Activated T-helper 1 cell treated with anti-CD3 and anti-CD28 coated beads, Interleukin-12 subunit alpha, Interleukin-12 subunit beta, Interleukin-2, Interleukin-4 antibody, amounts not matched to agents 30 ng/mL and 10 ng/mL and 1 ng/mL, durations not matched to agents 14 hours and 24 hours and 36 hours (primary cell): ENCODE measurements around the gene DIP2B. TPM values are rescaled to one million over a fixed set of nuclear protein-coding genes. Genes with fewer than 3 reads are reported as not detected.

Experiments
- DNase-seq: peaks from one replicate; pipeline ENCODE4 v3.0.0; 2021; ENCODE audit warnings: low spot score
- H3K27ac Mint-ChIP-seq: one replicate; pipeline ENCODE4 v1.8.0; 2021; ENCODE audit warnings: mild to moderate bottlenecking, mixed read lengths
- H3K27me3 Mint-ChIP-seq: one replicate; pipeline ENCODE4 v1.8.0; 2022; ENCODE audit warnings: mild to moderate bottlenecking, moderate library complexity, mixed read lengths; ENCODE audit not compliant: insufficient read depth
- H3K36me3 Mint-ChIP-seq: one replicate; pipeline ENCODE4 v1.8.0; 2021; ENCODE audit warnings: low read depth, mixed read lengths
- H3K4me1 Mint-ChIP-seq: one replicate; pipeline ENCODE4 v1.8.0; 2021; ENCODE audit warnings: low read depth, mixed read lengths
- H3K4me3 Mint-ChIP-seq: one replicate; pipeline ENCODE4 v1.8.0; 2021; ENCODE audit warnings: mild to moderate bottlenecking, moderate library complexity, mixed read lengths
- H3K9me3 Mint-ChIP-seq: one replicate; pipeline ENCODE4 v1.8.0; 2021; ENCODE audit warnings: mixed read lengths
- intact Hi-C: fragments of 100-400 bp; cut with micrococcal nuclease; formaldehyde crosslinking; loops from one replicate; pipeline ENCODE4 v1.15.1; 2024
- total RNA-seq: library from RNA; stranded (reverse); gene quantifications from 2 replicates; pipeline ENCODE4 v1.2.3, GENCODE V29; 2022

The DIP2B gene
- total RNA-seq, 1 donor from 2014 or later: 27.6 TPM

DNA sequence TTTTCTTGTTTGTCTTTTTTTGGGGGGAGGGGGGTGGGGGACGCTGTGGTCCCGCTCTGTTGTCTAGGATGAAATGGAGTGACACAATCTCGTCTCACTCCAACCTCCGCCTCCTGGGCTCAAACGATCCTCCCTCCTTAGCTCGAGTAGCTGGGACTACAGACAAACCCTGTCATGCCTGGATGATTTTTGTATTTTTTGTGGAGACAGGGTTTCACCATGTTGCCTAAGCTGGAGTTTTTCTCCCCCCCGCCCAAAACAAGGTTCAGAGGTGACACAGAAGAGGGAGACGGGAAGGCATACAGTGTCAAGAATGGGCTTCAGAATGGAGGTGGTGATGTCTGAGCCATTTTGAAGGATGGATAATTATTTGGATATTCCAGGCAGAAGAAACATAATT, 142.2 kb downstream of the DIP2B start:
- no peaks in the 10 kb centered on the region for H3K9me3 Mint-ChIP-seq
- no peaks in the 10 kb centered on the region for H3K27me3 Mint-ChIP-seq
- H3K4me1 Mint-ChIP-seq: peaks cover 9% of the 10 kb centered on the region
- no peak overlapping the region for H3K27ac Mint-ChIP-seq
- H3K36me3 Mint-ChIP-seq: peaks cover 4% of the 10 kb centered on the region
- no peak overlapping the region for H3K4me3 Mint-ChIP-seq
- intact Hi-C loops: no loop called here
- no peak for DNase-seq

GRCh38 chr12:50647479-50647878, 142.7 kb downstream of the DIP2B start:
- H3K27ac Mint-ChIP-seq: no peak overlapping the region
- no peaks in the 10 kb centered on the region for H3K27me3 Mint-ChIP-seq
- intact Hi-C loops: no loop called here
- H3K9me3 Mint-ChIP-seq: no peaks in the 10 kb centered on the region
- peaks cover 8% of the 10 kb centered on the region for H3K4me1 Mint-ChIP-seq
- H3K36me3 Mint-ChIP-seq: peaks cover 3% of the 10 kb centered on the region
- H3K4me3 Mint-ChIP-seq: no peak overlapping the region
- no peak for DNase-seq

DNA sequence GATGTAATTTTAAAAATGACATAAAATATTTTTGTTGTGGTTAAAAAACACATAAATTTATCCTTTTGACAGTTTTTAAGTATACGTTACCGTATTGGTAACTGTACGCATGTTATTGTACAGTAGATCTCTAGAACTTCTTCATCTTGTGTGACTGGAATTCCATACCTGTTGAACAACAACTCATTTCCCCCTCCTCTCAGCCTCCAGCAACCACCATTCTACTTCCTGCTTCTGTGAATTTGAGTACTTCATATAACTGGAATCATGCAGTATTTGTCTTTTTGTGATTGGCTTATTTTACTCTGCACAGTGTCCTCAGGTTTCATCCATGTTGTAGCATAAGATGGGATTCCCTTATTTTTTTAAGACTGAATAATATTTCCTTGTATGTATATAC, 145.5 kb downstream of the DIP2B start:
- peaks cover 8% of the 10 kb centered on the region for H3K4me1 Mint-ChIP-seq
- H3K27me3 Mint-ChIP-seq: no peaks in the 10 kb centered on the region
- no peak for DNase-seq
- intact Hi-C loops: no loop called here
- no peak overlapping the region for H3K27ac Mint-ChIP-seq
- H3K9me3 Mint-ChIP-seq: no peaks in the 10 kb centered on the region
- no peaks in the 10 kb centered on the region for H3K36me3 Mint-ChIP-seq
- no peak overlapping the region for H3K4me3 Mint-ChIP-seq

DNA sequence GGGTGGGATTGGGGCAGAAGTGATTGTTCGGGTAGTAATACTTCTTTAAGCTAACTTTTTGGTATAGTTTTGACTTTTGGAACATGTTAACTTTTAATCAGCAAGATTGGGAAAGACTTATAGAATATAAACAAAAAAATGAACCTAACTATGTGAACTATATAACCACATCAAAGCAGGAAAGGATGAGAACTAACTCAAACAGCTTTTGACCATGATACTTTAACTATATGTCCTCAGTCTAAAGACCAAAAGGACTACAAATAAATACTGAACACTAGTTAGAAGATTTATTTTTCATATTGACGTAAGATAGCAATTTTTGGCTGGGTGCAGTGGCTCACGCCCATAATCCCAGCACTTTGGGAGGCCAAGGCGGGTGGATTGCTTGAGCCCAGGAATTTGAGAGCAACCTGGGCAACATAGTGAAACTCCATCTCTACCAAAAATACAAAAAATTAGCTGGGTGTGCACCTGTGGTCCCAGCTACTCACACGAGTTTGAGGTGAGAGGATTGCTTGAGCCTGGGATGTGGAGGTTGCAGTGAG, 150.7 kb downstream of the DIP2B start:
- H3K4me3 Mint-ChIP-seq: no peak overlapping the region
- H3K27me3 Mint-ChIP-seq: no peaks in the 10 kb centered on the region
- H3K36me3 Mint-ChIP-seq: peaks cover 3% of the 10 kb centered on the region
- no peak overlapping the region for H3K27ac Mint-ChIP-seq
- no peaks in the 10 kb centered on the region for H3K4me1 Mint-ChIP-seq
- H3K9me3 Mint-ChIP-seq: no peaks in the 10 kb centered on the region
- DNase-seq: no peak
- intact Hi-C loops: no loop called here

DNA sequence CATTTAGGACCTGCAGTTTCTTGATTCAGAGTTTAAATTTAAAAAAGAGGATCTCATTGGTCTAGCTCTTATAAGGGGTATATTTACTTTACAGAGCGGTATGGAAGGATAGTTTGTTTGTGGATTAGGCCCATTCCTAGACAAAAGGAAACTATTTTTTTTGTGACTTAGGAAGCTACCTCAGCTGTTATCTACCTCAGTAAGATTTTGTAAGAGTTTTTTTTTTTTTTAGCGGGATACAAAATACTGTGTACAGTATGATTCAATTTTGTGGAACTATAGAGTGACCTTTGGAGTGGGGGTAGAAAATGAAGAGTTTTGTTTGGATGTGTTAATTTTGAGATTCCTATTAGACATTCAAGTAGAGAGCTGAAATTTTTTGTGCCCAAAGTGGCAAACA, 154.5 kb downstream of the DIP2B start:
- Mint-ChIP-seq H3K4me1 (no peaks in the 10 kb centered on the region), H3K36me3 (peaks cover 3% of the 10 kb centered on the region), H3K4me3 (no peak overlapping the region), H3K27me3 (no peaks in the 10 kb centered on the region), H3K27ac (no peak overlapping the region), H3K9me3 (no peaks in the 10 kb centered on the region)
- intact Hi-C loops: no loop called here
- no peak for DNase-seq

GRCh38 chr12:50659690-50660424, 155.1 kb downstream of the DIP2B start:
- Mint-ChIP-seq H3K36me3 (peaks cover 3% of the 10 kb centered on the region), H3K27ac (no peak overlapping the region), H3K27me3 (no peaks in the 10 kb centered on the region), H3K4me3 (no peak overlapping the region), H3K9me3 (no peaks in the 10 kb centered on the region), H3K4me1 (no peaks in the 10 kb centered on the region)
- intact Hi-C loops: no loop called here
- no peak for DNase-seq

DNA sequence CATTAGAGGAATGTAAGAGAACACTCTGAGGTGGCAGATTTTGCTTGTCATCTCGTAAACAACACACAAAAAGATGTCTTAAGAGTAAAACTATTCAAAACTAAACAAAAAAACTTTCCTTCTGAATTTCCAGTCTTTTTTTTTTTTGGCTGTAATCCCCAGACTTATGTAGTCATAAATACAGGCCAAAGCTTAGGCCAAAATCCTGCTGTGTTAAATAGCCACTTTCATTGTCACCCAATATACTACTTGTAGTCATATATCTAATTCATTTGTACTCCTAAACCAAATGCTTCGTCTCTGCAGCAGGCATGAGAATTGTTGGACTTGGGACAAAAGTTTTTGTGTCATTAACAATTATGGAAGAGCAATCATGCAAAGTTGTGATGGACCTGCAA, 155.6 kb downstream of the DIP2B start:
- Mint-ChIP-seq H3K36me3 (peaks cover 3% of the 10 kb centered on the region), H3K4me1 (no peaks in the 10 kb centered on the region), H3K27ac (no peak overlapping the region), H3K4me3 (no peak overlapping the region), H3K27me3 (no peaks in the 10 kb centered on the region), H3K9me3 (no peaks in the 10 kb centered on the region)
- no peak for DNase-seq
- intact Hi-C loops: no loop called here

DNA sequence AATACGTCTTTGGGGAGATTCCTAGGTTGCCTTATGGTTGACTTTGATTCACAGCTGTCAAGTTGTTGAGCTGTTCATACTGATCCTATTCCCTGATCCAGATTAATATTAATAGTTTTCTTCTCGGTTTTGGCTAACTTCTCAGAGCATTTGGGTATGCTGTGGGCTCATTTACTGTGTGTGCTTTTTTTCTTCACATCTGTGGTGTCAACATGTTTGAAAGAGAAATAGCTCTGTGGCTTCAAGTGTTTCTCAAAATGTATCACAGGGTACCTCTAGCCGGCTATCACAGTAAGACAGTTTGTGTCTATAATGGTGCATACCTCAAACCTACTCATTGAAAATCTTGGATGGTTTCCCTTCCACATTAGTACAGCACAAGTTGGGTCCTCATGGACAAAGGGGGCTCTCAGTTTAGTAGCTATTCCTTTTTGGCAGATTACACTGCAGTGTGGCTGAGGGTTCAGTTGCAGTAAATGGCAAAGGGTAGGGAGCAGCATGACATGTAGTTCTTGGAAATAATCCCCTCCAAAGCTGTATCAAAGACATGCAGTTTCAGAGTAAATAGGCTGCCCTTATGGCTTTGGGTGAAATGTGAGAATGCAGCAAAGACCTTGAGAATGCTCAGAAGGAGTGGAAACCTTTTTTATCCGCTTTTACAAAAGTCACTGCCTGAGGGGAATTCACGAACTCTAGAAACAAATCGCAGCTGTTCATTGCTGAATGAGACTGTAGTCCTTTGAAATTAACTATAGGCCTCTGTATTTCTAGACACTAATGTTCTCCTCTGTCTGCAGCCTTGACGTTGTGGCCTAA, 156.7 kb downstream of the DIP2B start:
- Mint-ChIP-seq H3K4me1 (no peaks in the 10 kb centered on the region), H3K9me3 (no peaks in the 10 kb centered on the region), H3K27me3 (no peaks in the 10 kb centered on the region), H3K36me3 (peaks cover 3% of the 10 kb centered on the region), H3K27ac (no peak overlapping the region), H3K4me3 (no peak overlapping the region)
- no peak for DNase-seq
- intact Hi-C loops: no loop called here

- DNase-seq: no peak
- intact Hi-C loops: no loop called here
- Mint-ChIP-seq H3K36me3 (peaks cover 3% of the 10 kb centered on the region), H3K27ac (no peak overlapping the region), H3K4me1 (no peaks in the 10 kb centered on the region), H3K27me3 (no peaks in the 10 kb centered on the region), H3K4me3 (no peak overlapping the region), H3K9me3 (no peaks in the 10 kb centered on the region)
Measured at GRCh38 chr12:50662116-50662510, 157.3 kb downstream of the DIP2B start.

- H3K36me3 Mint-ChIP-seq: peaks cover 2% of the 10 kb centered on the region
- intact Hi-C loops: no loop called here
- no peak overlapping the region for H3K4me3 Mint-ChIP-seq
- H3K4me1 Mint-ChIP-seq: no peaks in the 10 kb centered on the region
- no peak overlapping the region for H3K27ac Mint-ChIP-seq
- no peak for DNase-seq
- no peaks in the 10 kb centered on the region for H3K9me3 Mint-ChIP-seq
- no peaks in the 10 kb centered on the region for H3K27me3 Mint-ChIP-seq
Measured at GRCh38 chr12:50665170-50665569, 160.4 kb downstream of the DIP2B start.

GRCh38 chr12:50665609-50666008, 160.8 kb downstream of the DIP2B start:
- no peak overlapping the region for H3K4me3 Mint-ChIP-seq
- H3K27me3 Mint-ChIP-seq: no peaks in the 10 kb centered on the region
- no peak overlapping the region for H3K27ac Mint-ChIP-seq
- intact Hi-C loops: no loop called here
- H3K36me3 Mint-ChIP-seq: peaks cover 2% of the 10 kb centered on the region
- H3K4me1 Mint-ChIP-seq: no peaks in the 10 kb centered on the region
- no peak for DNase-seq
- H3K9me3 Mint-ChIP-seq: no peaks in the 10 kb centered on the region

DNA sequence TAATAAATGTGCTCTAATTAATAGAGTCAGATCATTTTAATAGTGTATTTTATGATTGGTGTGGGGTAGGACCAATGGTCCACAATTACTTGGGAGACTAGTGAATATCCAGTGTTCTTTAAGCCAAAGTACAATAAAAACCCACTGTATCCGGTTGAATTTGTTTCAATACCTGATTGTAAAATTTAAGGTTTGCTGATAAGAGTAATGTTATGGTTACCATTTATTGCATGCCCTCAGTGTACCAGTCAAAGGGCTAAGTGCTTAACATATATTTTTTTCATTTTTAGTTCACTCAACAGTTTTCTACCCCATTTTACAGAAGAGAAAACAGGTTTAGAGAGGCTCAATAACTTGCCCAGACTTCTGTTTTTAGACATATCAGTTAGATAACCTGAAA, 161.2 kb downstream of the DIP2B start:
- no peak for DNase-seq
- Mint-ChIP-seq H3K9me3 (no peaks in the 10 kb centered on the region), H3K4me1 (no peaks in the 10 kb centered on the region), H3K27me3 (no peaks in the 10 kb centered on the region), H3K4me3 (no peak overlapping the region), H3K27ac (no peak overlapping the region), H3K36me3 (peaks cover 2% of the 10 kb centered on the region)
- intact Hi-C loops: no loop called here

GRCh38 chr12:50672158-50672557, 167.4 kb downstream of the DIP2B start:
- no peaks in the 10 kb centered on the region for H3K4me1 Mint-ChIP-seq
- no peak overlapping the region for H3K4me3 Mint-ChIP-seq
- no peaks in the 10 kb centered on the region for H3K27me3 Mint-ChIP-seq
- DNase-seq: no peak
- peaks cover 15% of the 10 kb centered on the region for H3K36me3 Mint-ChIP-seq
- no peaks in the 10 kb centered on the region for H3K9me3 Mint-ChIP-seq
- intact Hi-C loops: no loop called here
- H3K27ac Mint-ChIP-seq: no peak overlapping the region
